Smooth muscle cell of trachea (primary cell): ENCODE results near the gene CD101. TPM values are rescaled to one million over a fixed set of nuclear protein-coding genes. Genes with fewer than 3 reads are reported as not detected.

Source experiments
- total RNA-seq: library from RNA; depleted of rRNA; stranded (reverse); fragments of >200 nt; gene quantifications from 2 replicates; pipeline ENCODE4 v1.2.1, GENCODE V29; 2014

The CD101 gene, protein sequence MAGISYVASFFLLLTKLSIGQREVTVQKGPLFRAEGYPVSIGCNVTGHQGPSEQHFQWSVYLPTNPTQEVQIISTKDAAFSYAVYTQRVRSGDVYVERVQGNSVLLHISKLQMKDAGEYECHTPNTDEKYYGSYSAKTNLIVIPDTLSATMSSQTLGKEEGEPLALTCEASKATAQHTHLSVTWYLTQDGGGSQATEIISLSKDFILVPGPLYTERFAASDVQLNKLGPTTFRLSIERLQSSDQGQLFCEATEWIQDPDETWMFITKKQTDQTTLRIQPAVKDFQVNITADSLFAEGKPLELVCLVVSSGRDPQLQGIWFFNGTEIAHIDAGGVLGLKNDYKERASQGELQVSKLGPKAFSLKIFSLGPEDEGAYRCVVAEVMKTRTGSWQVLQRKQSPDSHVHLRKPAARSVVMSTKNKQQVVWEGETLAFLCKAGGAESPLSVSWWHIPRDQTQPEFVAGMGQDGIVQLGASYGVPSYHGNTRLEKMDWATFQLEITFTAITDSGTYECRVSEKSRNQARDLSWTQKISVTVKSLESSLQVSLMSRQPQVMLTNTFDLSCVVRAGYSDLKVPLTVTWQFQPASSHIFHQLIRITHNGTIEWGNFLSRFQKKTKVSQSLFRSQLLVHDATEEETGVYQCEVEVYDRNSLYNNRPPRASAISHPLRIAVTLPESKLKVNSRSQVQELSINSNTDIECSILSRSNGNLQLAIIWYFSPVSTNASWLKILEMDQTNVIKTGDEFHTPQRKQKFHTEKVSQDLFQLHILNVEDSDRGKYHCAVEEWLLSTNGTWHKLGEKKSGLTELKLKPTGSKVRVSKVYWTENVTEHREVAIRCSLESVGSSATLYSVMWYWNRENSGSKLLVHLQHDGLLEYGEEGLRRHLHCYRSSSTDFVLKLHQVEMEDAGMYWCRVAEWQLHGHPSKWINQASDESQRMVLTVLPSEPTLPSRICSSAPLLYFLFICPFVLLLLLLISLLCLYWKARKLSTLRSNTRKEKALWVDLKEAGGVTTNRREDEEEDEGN
- 0.29 and 0.66 TPM in 2 replicates for total RNA-seq

GRCh38 chr1:117001254-117001927 is at the start of gene CD101:
CD101 (plus strand) TSS chr1:117001760; CDS start chr1:117001818, 58 bp downstream.

DNA sequence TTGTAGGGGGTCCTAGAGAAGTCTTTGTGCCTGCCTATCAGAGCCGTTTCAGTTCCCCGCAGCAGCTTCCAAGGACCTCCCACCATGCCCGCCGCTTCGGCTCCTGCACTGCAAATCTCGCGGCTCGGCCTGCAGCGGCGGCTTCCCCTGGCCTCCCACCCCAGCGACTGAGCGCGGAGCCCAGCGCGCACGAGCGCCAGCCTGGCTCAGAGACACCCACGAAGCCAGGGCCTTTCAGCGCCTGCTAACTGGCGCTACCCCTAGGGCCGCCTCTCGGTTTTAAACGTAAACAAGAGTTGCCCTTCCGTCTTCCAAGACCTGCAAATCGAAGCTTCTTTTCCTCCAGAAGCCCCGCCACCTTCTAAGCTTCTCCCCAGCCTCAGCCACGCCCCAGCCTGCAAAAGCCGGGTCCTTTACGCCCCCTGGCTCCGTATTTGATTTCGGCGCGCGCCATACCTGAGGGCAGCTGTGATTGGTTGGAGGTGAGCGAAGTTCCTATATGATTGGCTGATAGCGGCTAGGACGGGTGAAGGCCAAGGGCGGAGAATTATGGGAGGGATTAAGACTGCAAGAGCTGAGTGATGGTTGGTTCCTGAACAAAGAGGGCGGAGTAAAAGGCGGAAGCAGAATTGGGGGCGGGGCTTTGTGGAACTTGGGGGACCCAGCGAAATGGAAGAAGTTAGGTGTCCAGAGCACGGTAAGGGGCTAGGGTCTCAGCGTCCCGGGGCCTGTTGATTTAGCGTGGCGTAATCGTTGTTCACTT is 58.3 kb downstream of the CD101 start, which contains the start of gene TTF2:
Gene TTF2, plus strand, starts transcription at position 649 of the 763 bp plus-strand sequence. Its CDS starts 21 bp downstream, at position 670.

Other genes starting within 250 kb of the CD101 start
- under 0.01 TPM in 1 of 2 replicates, not detected in the other for gene CD2, start 247.3 kb upstream of the CD101 start, total RNA-seq
- gene PTGFRN, start 91.8 kb upstream of the CD101 start, total RNA-seq, result 47.0 and 82.7 TPM in 2 replicates
- 15.1 and 20.5 TPM in 2 replicates for gene TTF2, start 58.6 kb downstream of the CD101 start, total RNA-seq
- 5.1 and 7.3 TPM in 2 replicates for gene TRIM45, start 120.0 kb downstream of the CD101 start, total RNA-seq
- not detected in 2 replicates for gene VTCN1, start 209.2 kb downstream of the CD101 start, total RNA-seq